ENCODE results near the gene RPL15. TPM values are rescaled to one million over a fixed set of nuclear protein-coding genes. Genes with fewer than 3 reads are reported as not detected.

Gene RPL15
- total and polyA plus RNA-seq, 2 experiments from 2014 or later: 1,419 to 2,722 TPM

- Histone ChIP-seq H3K27me3 (no peaks in the 10 kb centered on the region), H3K27ac (no peak overlapping the region), H3K9me3 (ENCODE audit: low read depth) (peaks cover 3% of the 10 kb centered on the region), H3K4me3 (no peak overlapping the region), H3K4me1 (ENCODE audit: low read depth) (peaks cover 13% of the 10 kb centered on the region), H3K36me3 (peaks cover under 1% of the 10 kb centered on the region)
- no peak for TF ChIP-seq CTCF (IDR thresholded peaks at IDR 0.05; ENCODE audit: low read depth, low read length)
- DNase-seq (ENCODE audit: low read depth in 1 of 2, low spot score in 1 of 2): no peak
Observed at GRCh38 chr3:23885210-23885609, 31.7 kb upstream of the RPL15 start.

GRCh38 chr3:23886311-23886710 is 30.6 kb upstream of the RPL15 start:
- no peak overlapping the region for H3K27ac ChIP-seq
- no peak for TF ChIP-seq CTCF (IDR thresholded peaks at IDR 0.05; ENCODE audit: low read depth, low read length)
- DNase-seq (ENCODE audit: low read depth in 1 of 2, low spot score in 1 of 2): no peak

GRCh38 chr3:23888617-23889228 is 28.2 kb upstream of the RPL15 start:
- Histone ChIP-seq H3K27me3 (no peaks in the 10 kb centered on the region), H3K36me3 (peaks cover 17% of the 10 kb centered on the region), H3K4me1 (ENCODE audit: low read depth) (peaks cover 13% of the 10 kb centered on the region), H3K9me3 (ENCODE audit: low read depth) (peaks cover 3% of the 10 kb centered on the region), H3K4me3 (no peak overlapping the region), H3K27ac (no peak overlapping the region)
- peak in 1 of 2 donors; percentile 64 for DNase-seq (ENCODE audit: low read depth in 1 of 2, low spot score in 1 of 2)
- peak; percentile 80 for TF ChIP-seq CTCF (IDR thresholded peaks at IDR 0.05; ENCODE audit: low read depth, low read length)

More at GRCh38 chr3:23886311-23886710, 30.6 kb upstream of the RPL15 start:
- H3K27me3 ChIP-seq: no peaks in the 10 kb centered on the region
- H3K9me3 ChIP-seq (ENCODE audit: low read depth): peaks cover 3% of the 10 kb centered on the region
- H3K4me3 ChIP-seq: no peak overlapping the region
- H3K36me3 ChIP-seq: peaks cover 6% of the 10 kb centered on the region
- H3K4me1 ChIP-seq (ENCODE audit: low read depth): peaks cover 13% of the 10 kb centered on the region

GRCh38 chr3:23889386-23889785 is 27.5 kb upstream of the RPL15 start:
- peak overlapping the region; percentile 2 for H3K27ac ChIP-seq
- DNase-seq (ENCODE audit: low read depth in 1 of 2, low spot score in 1 of 2): no peak
- TF ChIP-seq CTCF (IDR thresholded peaks at IDR 0.05; ENCODE audit: low read depth, low read length): no peak
- no peak overlapping the region for H3K4me3 ChIP-seq
- peaks cover 3% of the 10 kb centered on the region for H3K9me3 ChIP-seq (ENCODE audit: low read depth)
- no peaks in the 10 kb centered on the region for H3K27me3 ChIP-seq
- peaks cover 20% of the 10 kb centered on the region for H3K36me3 ChIP-seq
- peaks cover 13% of the 10 kb centered on the region for H3K4me1 ChIP-seq (ENCODE audit: low read depth)

- no peak for DNase-seq (ENCODE audit: low read depth in 1 of 2, low spot score in 1 of 2)
- peaks cover 20% of the 10 kb centered on the region for H3K36me3 ChIP-seq
- H3K9me3 ChIP-seq (ENCODE audit: low read depth): peaks cover 3% of the 10 kb centered on the region
- H3K27me3 ChIP-seq: no peaks in the 10 kb centered on the region
- no peak overlapping the region for H3K27ac ChIP-seq
- H3K4me1 ChIP-seq (ENCODE audit: low read depth): peaks cover 13% of the 10 kb centered on the region
- no peak overlapping the region for H3K4me3 ChIP-seq
- TF ChIP-seq CTCF (IDR thresholded peaks at IDR 0.05; ENCODE audit: low read depth, low read length): no peak
Observed at GRCh38 chr3:23889950-23890349, 27.0 kb upstream of the RPL15 start.
